Measurements from ENCODE around the gene FGGY.
"Not testable (repeated sequence)": the region's sequence is repeated elsewhere in the genome, so short reads cannot be mapped to it uniquely, and the experiment has no call there.

The FGGY gene

DNA sequence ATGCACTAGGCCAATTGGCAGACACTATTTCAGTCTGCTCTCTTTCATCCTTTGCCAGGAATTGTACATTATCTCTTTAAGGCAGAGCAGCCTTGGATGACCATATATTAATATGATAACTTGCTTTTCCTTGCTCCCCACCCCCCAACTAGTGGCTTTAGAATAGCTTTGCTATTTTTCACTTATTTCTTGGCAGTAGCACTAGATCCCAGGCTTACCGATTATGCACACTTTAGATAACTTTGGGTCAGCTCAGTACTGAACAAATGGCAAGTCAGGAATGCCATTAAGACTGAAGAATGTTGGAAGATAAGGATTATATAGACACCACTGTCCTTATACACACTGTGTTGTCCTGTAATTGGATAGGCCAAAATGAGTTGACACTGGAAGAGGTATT, 146.4 kb downstream of the FGGY start:
- DNase-seq (ENCODE audit: low spot score): no peak

DNA sequence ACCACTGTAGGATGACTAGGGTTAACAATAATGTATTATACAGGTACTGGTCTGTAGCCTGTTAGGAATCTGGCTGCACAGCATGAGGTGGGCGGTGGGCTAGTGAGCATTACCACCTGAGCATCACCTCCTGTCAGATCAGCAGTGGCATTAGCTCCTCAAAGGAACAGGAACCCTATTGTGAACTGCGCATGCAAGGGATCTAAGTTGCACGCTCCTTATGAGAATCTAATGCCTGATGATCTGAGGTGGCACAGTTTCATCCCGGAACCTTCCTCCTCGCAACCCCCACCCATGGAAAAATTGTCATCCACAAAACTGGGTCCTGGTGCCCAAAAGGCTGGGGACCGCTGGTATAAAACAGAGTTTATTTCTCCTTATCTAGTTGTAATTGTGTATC, 147.6 kb downstream of the FGGY start:
- no peak for DNase-seq (ENCODE audit: low spot score)

DNA sequence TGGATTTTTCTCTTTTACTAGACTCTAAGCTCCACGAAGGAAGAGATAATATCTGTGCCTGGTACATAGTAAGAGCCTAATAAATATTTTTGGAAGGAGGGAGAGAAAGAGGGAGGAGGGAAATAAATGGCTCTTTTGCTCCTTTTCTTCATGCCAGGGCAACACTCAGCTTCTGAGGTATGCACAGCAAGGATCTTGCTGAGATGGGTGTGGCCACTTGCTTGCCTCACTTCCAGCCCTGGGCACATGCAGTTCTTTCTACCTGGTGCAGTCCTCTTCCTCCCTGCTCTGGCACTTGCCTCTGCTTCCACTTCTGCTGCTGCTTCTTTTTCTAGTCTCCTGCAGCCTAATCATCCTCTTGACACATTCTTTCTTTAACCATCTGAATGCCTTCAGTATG, 148.1 kb downstream of the FGGY start:
- peak; percentile 34 for DNase-seq (ENCODE audit: low spot score)

DNA sequence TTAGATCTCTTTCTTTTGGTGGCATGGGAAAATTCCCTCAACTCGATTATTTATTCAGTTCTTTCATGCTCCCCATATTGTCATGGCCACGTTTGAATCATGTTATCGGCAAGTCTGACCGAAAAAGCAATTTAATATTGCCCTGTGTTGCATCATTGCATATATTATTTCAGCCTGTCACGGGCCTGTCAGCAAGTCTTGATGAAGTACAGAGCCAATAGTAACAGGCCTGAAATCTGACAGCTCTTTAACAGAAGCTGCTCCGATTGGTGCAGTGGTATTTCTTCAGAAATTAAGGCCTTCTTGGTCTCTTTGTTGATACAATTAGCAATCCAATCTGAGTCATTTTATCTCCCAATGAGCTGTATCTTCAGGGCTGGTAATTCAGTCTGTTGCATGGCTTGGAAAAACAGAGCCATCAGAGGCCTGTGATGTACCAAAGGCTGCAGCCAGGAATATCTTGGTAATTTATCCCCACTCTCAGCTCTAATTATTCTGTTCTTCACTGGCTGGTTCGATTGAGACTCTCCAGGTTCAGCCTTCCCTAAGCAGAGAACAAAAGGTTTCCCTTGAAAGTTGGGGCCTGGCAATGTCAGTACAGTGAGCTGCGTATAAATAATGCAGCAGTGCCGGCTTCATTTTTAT, 149.5 kb downstream of the FGGY start:
- no peak for DNase-seq (ENCODE audit: low spot score)

DNA sequence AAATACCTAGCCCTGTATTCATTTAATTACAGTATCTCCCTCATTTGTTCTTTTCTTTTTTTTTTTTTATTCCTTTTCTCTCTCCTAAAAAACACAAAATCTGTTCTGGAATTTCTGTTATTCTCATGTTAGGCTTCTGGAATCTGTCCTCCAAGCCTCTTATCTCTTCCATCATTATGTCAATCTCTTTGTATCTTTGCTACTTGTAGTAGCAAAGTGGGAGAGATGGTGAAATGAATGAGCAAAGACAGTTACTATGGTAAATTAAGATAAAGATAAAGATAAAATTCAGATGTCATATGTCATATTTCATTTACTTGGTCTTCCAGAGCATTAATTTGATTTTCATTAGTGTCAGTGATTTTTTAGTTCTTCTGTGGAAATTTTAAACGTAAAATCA, 155.1 kb downstream of the FGGY start:
- no peak for DNase-seq (ENCODE audit: low spot score)

DNA sequence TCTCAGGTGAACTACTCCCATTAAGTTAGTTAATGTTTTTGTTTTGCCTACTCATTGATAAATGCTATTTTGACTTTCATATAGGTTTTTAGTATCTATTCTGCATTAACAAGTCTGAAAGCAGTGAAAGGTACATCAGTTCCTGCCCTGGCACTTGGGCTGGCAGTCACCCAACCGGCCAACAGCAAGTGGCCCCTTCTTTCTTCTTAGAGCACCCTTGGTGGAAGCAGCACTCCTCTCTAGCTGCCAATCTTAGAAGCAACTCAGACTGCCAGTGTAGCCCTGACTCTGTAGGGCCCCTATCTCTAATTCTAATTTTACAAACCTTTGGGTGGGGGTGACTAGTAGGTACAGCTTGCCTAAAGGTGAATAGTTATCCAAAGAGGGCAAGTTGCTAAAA, 155.7 kb downstream of the FGGY start:
- DNase-seq (ENCODE audit: low spot score): no peak

DNA sequence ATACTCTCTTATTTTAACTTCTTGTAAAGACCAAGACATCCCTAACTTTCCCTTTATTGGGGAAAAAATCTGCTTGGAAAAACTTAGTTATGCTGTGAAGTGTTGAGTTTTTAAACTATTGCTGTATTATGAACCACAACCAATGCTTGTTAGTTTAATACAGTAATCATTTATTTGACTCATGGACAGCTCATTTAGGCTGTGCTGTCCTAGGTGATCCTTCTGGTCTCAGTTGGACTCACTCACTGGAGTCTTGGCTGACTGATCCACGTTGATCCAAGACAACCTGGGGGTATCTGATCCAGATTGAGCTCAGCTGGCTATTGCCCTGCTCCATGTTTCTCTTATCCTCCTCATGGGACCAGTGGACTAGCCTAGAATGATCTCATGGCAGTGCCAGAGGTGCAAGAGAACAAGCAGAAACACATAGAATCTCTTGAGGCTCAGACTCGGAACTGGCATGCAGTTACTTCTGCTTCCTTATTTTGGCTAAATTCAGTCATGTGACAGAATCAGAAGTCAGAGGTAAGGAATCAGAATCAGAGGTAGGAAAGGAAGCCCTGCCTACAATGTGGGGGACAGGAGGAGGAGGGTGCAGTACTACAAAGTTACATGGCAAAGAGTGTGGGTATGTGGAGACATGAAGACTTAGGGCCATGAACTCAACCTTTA, 156.5 kb downstream of the FGGY start:
- no peak for DNase-seq (ENCODE audit: low spot score)

DNA sequence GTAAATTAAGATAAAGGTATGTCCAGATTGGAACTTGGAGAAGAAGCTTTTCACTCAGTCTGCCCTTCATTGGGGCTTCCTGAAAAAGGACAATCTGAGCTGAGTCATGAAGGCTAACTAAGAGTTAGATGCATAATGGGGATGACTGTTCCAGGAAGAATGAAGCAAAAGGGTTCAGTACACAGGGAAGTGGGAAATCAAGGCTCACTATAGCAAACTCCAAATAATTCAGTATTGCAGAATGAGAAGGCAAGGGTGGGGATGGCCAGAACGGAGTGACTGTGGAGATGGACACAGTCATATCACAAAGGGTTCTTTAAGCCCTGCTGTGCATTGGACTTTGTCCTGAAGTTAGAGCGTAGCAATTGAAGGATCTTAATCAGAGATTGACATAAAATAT, 158.3 kb downstream of the FGGY start:
- no peak for DNase-seq (ENCODE audit: low spot score)

DNA sequence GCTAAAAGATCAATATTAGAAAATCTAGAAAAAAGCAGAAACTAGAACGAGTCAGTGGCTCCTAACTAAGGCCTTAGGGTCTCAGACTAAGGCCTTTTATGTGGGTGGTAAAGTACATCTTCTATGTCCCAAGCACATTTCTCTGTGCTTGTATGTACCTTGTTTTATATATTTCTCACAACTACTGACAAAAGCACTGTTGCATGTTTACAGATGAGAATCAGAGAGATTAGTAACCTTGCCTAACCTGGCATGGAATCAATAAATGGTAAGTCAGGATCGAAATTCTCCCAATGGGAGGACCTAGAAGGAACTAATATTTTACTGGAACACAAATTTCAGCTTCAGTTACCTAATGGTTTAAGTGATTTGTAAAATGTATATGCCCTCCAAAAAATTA, 160.9 kb downstream of the FGGY start:
- no peak for DNase-seq (ENCODE audit: low spot score)

DNA sequence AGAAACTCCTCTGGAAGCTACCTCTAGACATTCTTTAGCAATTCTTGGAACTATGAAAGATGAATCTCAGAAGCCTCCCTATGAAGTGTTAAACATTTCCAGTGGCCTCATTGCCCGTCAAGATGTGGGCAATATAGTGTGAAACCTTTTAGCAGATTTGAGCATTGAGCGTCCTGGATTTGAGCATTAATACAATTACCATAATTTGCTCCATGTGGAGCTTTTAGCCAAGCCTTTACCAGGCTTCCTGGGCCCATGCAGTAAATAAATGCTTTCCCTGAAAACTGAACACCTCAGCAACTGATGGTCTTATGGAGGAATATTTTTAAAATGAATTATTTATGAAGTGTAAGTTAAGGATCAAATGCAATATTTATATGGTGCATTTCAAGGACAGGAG, 162.0 kb downstream of the FGGY start:
- DNase-seq (ENCODE audit: low spot score): no peak

DNA sequence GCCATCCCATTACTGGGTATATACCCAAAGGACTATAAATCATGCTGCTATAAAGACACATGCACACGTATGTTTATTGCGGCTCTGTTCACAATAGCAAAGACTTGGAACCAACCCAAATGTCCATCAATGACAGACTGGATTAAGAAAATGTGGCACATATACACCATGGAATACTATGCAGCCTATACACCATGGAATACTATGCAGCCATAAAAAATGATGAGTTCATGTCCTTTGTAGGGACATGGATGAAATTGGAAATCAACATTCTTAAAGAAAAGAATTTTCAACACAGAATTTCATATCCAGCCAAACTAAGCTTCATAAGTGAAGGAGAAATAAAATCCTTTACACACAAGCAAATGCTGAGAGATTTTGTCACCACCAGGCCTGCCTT, 166.0 kb downstream of the FGGY start:
- DNase-seq (ENCODE audit: low spot score): not testable (repeated sequence)

DNA sequence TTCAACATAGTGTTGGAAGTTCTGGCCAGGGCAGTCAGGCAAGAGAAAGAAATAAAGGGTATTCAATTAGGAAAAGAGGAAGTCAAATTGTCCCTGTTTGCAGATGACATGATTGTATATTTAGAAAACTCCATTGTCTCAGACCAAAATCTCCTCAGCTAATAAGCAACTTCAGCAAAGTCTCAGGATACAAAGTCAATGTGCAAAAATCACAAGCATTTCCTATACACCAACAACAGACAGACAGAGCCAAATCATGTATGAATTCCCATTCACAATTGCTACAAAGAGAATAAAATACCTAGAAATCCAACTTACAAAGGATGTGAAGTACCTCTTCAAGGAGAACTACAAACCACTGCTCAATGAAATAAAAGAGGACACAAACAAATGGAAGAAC, 168.6 kb downstream of the FGGY start:
- DNase-seq (ENCODE audit: low spot score): not testable (repeated sequence)

DNA sequence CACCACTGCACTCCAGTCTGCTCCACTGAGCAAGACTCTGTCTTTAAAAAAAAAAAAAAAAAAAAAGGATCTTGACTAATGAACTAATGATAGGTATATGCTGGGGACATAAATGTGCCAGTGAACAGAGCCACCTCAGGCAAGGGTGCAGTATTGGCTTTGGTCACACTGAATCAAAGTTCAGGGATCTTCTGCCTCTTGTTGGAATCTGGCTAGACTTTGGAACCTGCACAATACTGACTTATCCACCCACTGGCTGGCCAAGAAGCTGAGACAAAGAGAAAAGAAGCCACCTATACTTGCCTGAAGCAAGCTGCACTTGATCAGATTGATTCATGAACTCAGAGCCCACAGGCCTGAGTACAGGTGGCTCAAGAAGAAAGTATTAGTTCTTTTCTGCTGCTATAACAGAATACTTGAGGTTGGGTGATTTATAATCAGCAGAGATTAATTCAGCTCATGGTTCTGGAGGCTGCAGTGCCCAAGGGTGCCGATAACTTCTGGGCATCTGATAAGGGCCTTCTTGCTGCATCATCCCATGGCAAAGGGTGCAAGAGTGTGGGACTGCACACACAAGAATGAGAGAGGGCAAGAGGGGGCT, 172.0 kb downstream of the FGGY start:
- DNase-seq (ENCODE audit: low spot score): no peak

DNA sequence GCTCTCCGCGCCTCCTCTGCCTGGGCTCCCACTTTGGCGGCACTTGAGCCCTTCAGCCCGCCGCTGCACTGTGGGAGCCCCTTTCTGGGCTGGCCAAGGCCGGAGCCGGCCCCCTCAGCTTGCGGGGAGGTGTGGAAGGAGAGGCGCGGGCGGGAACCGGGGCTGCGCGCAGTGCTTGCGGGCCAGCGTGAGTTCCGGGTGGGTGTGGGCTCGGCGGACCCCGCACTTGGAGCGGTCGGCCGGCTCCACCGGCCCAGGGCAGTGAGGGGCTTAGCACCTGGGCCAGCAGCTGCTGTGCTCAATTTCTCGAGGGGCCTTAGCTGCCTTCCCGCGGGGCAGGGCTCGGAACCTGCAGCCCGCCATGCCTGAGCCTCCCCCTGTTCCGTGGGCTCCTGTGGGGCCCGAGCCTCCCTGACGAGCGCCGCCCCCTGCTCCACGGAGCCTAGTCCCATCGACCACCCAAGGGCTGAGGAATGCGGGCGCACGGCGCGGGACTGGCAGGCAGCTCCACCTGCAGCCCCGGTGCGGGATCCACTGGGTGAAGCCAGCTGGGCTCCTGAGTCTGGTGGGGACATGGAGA, 175.2 kb downstream of the FGGY start:
- DNase-seq (ENCODE audit: low spot score): not testable (repeated sequence)

DNA sequence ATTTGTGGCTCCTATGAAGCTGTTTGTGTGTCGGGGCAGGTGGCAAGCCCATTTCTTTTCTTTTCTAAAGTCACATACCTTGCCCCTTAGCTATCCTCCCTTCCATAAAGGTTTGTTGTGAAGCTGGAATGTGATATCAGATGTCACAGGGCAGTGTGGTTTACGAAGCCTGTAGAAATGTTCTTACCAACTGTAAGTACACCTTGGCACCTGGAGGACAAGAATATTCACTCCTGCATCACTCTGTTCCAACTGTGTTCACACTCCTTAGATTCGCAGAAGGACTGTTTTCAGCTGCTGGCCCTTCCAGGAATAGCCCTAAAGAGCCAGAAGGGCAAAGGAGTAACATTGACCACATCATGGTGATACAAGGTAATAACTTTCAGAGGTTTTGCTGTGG, 176.9 kb downstream of the FGGY start:
- DNase-seq (ENCODE audit: low spot score): no peak

DNA sequence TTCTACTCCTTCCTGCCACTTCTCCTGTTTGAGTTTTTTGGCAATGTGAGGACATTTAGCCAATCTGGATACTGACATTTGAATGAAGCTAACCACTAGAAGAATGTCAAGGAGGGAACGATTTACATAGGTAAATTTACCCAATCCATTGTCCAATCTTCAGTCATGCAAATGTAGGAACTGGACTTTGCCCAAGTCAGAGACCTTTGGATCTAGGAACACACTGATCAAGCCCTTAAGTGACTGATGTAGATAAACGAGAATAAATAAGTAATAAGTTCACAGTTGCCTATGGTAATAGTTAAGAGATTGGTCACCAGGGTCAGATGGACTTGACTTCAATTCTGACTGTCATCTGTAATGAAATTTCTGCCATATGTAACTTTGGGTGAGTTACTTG, 177.6 kb downstream of the FGGY start:
- DNase-seq (ENCODE audit: low spot score): no peak

DNA sequence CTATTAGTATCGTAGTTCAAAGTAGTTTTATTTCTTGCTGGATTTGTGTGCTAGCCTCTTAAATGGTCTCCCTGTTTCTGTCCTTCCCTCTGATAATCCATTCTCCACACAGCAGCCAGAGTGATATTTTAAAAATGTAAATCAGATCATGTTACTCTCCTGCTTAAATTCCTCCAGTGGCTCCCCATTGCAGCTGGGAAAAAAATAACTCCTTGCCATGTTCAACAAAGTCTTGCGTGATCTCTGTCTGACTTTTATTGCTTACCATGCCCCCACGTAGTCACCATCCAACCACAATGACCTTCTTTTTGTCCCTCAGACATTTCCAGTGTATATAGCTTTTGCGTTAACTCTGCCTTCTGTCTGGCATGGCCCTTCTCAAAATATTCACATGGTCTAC, 178.8 kb downstream of the FGGY start:
- no peak for DNase-seq (ENCODE audit: low spot score)

DNA sequence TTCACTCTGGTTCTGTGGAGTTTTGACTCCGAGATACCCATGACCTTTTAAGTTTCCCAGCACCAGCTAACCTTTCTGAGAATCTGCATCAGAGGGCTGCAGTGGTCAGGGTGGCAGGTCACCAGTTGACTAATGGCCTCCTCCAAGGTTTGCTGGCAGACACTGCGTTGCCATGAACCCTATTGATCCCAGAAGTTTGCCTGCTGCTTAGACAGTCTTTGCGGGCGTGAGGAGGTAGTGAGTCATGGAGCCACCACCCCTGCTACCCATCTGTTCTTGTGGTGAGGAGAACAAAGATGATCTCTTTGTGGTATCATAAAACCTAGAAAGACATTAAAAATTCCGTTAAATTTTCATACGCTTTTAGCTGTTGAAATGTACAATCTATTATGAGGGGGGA, 180.4 kb downstream of the FGGY start:
- DNase-seq (ENCODE audit: low spot score): no peak

DNA sequence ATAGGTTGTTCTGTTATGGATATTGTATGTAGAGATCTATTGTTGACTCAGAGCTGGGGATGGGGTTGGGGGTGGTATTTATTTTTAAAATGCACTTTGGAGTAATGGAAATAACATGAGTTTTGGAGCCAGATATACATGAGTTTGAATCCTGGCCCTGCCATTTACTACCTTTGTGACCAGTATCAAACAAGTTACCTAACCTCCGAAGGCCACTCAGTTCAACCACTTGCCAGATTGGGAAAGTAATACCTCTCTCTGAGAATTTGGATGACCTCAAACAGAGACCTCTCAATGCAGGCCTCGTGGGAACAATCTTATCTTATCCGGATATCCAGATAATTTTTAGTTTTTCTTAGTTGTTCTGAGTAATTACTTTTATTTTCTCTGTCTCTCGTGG, 181.0 kb downstream of the FGGY start:
- no peak for DNase-seq (ENCODE audit: low spot score)

DNA sequence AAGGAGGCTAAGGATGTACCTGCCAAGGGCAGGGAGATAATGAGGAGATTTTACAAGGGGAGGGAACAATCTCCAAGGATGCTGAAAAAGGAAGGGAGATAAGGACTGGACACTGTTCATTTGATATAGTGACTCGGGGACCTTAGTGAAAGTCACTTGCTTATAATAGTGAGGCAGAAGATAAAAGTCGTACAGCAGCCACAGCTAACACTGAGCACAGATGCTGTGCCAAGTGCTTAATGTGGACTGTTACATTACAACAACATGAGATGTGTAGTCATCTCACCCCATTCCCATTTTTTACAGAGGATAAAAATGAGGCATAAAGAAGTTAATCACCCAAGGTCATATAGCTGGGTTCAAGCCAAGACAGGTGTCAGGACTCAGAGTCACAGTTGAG, 181.9 kb downstream of the FGGY start:
- DNase-seq (ENCODE audit: low spot score): no peak

DNA sequence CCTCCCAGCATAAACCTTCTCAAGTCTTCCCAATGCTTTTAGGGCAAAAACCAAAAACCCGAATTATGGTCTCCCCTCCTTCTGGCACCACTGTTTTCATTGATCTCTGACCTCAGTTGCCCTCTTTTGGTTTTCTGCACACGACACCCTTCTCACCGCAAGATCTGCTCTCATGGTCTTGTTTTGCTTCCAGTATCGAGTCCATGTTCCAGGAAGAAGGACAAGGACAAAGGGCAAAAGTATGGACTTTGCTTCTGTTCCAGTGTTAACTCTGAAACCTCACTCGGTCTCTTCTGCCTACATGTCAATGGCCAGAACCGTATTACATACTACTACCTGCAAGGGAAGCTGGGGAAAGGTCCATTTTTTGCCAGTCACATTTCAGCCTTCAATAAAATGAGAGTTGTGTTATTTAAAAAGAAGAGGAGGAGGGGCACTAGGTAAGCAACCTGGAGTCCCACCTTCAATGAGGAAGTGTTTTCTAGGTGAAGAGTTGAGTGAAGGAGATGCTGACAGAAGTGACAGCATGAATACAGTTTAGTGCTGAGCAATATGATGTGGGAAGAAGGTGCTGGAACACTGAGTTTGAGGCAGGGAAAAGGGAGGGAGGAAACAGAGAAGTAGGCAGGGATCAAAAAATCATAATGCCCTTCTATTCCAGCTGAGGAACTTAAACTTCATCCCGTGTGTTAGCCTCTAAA, 183.4 kb downstream of the FGGY start:
- DNase-seq (ENCODE audit: low spot score): no peak

DNA sequence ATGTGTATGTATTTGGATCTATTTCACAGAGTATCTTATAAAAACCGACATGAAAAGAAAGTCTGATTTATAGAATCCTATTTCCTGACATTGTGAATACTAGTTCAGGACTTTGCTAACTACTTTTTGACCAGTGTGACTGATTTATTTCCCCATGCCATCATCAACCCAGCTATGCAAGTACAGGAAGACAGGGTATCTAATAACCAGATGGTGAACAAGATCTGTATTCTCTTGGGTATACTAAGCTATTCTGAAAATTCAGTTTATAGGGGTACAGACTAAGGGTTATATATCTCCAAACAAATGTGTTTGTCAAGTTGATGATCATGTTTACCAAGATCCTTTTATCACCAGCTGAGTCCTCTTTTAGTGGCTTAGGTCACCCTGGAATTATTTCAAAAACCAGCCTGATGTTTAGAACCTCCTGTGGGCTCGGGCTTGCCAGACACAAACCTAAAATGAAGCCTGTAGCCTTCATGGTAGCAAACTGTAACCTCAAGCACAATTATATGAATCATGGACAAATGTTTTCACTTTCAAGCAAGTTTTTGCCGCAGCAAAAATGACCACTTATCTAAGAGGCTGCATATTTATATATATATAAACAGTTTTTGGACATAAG, 185.1 kb downstream of the FGGY start:
- no peak for DNase-seq (ENCODE audit: low spot score)
